GM19438 (cell line): ENCODE measurements around the gene NACA.

Experiments
- ATAC-seq: cut with Tn5 transposase; IDR thresholded peaks from one replicate; pipeline ENCODE4 v1.9.1; 2021; ENCODE audit warnings: low read depth; ENCODE audit not compliant: unreplicated experiment

Gene NACA

GRCh38 chr12:56694161-56694560, 30.9 kb downstream of the NACA start:
- ATAC-seq, result no peak

- no peak for ATAC-seq
Measured at GRCh38 chr12:56688846-56689109, 36.3 kb downstream of the NACA start.

GRCh38 chr12:56688129-56688845, 36.8 kb downstream of the NACA start, which contains the start of gene PTGES3:
TSS of gene PTGES3 (minus strand) at chr12:56688284. CDS start at chr12:56687999, 285 bp downstream.
- peak; percentile 53 for ATAC-seq

GRCh38 chr12:56687223-56688128, 37.6 kb downstream of the NACA start:
- peak; percentile 17 for ATAC-seq

- ATAC-seq, result no peak
Measured at GRCh38 chr12:56684745-56685359, 40.2 kb downstream of the NACA start.

GRCh38 chr12:56682323-56682722, 42.8 kb downstream of the NACA start:
- ATAC-seq, result no peak

GRCh38 chr12:56679883-56680575, 45.1 kb downstream of the NACA start:
- ATAC-seq, result no peak

GRCh38 chr12:56678852-56679251, 46.2 kb downstream of the NACA start:
- ATAC-seq, result no peak

GRCh38 chr12:56677680-56678079, 47.4 kb downstream of the NACA start:
- ATAC-seq, result no peak

GRCh38 chr12:56676851-56677580, 48.1 kb downstream of the NACA start:
- ATAC-seq, result no peak

- ATAC-seq, result no peak
Measured at GRCh38 chr12:56671608-56672007, 53.5 kb downstream of the NACA start.

- no peak for ATAC-seq
Measured at GRCh38 chr12:56670836-56671235, 54.3 kb downstream of the NACA start.

GRCh38 chr12:56668197-56668457, 57.0 kb downstream of the NACA start:
- ATAC-seq, result no peak
